SK-N-SH (cell line): ENCODE data around the gene TSPAN3. TPM values are rescaled to one million over a fixed set of nuclear protein-coding genes. Genes with fewer than 3 reads are reported as not detected.

Source experiments
- CTCF ChIA-PET: fragments of 300-600, 350-600 bp; formaldehyde crosslinking; extraction: SDS; loops from one replicate; lab custom pipeline; 2021; lab: Yijun Ruan, JAX
- POLR2A ChIA-PET: fragments of 350-600 bp; sonication (Branson Sonifier 250); formaldehyde crosslinking; extraction: SDS; loops from one replicate; lab custom pipeline; 2020; ENCODE audit warnings: antibody characterized with exemption, inconsistent platforms; lab: Yijun Ruan, JAX
- DNase-seq: peaks from one replicate; pipeline ENCODE4 v3.0.0; 2012
- H2AFZ ChIP-seq: fragments of 200-600 bp; sonication (generic); 2 replicates; pipeline ENCODE4 v1.8.1; 2016; ENCODE audit warnings: antibody characterized with exemption, mild to moderate bottlenecking, low read depth
- H3F3A ChIP-seq: fragments of 200-600 bp; sonication (generic); replicated peaks from 2 replicates; pipeline ENCODE3; 2016; ENCODE audit warnings: antibody characterized with exemption, mild to moderate bottlenecking; ENCODE audit not compliant: insufficient read depth
- H3K27ac ChIP-seq, 2 experiments: fragments of 200-500 bp in 1 of 2; fragments of 200-600 bp in 1 of 2; sonication (Bioruptor generic) in 1 of 2; sonication (generic), shearing (Covaris generic) in 1 of 2; 2 replicates each; pipeline versions ENCODE4 v1.5.1 to v1.6.1; 2014 to 2016; ENCODE audit warnings: low read depth in 2 of 2, inconsistent platforms in 1 of 2, low read length in 1 of 2, mild to moderate bottlenecking in 1 of 2, mixed read lengths in 1 of 2
- H3K27me3 ChIP-seq: fragments of 200-600 bp; sonication (generic), shearing (Covaris generic); 2 replicates; pipeline ENCODE4 v1.6.1; 2016; ENCODE audit warnings: mixed run types; ENCODE audit not compliant: insufficient read depth
- H3K36me3 ChIP-seq, 2 experiments: fragments of 200-500 bp in 1 of 2; fragments of 200-600 bp in 1 of 2; sonication (Bioruptor generic) in 1 of 2; sonication (generic) in 1 of 2; replicated peaks in 1 of 2; 2 replicates each; pipeline versions ENCODE3 to v1.5.1; 2014 to 2016; ENCODE audit warnings: low read length in 1 of 2, mild to moderate bottlenecking in 1 of 2; ENCODE audit not compliant: insufficient read depth in 2 of 2, control insufficient read depth in 1 of 2
- H3K4me1 ChIP-seq, 2 experiments: fragments of 200-500 bp in 1 of 2; fragments of 200-600 bp in 1 of 2; sonication (Bioruptor generic) in 1 of 2; sonication (generic), shearing (Covaris generic) in 1 of 2; 2 replicates each; pipeline versions ENCODE4 v1.5.1 to v1.6.1; 2014 to 2016; ENCODE audit warnings: low read depth in 1 of 2, low read length in 1 of 2, mixed run types in 1 of 2; ENCODE audit not compliant: insufficient read depth in 2 of 2, control insufficient read depth in 1 of 2
- H3K4me2 ChIP-seq: fragments of 200-600 bp; sonication (generic), shearing (Covaris generic); 2 replicates; pipeline ENCODE4 v1.6.1; 2017; ENCODE audit warnings: mixed run types
- H3K4me3 ChIP-seq, 2 experiments: fragments of 200-500 bp in 1 of 2; fragments of 200-600 bp in 1 of 2; sonication (Bioruptor generic) in 1 of 2; sonication (generic), shearing (Covaris generic) in 1 of 2; 2 replicates each; pipeline versions ENCODE4 v1.5.1 to v1.8.1; 2014 to 2016; ENCODE audit warnings: low read depth in 2 of 2, inconsistent platforms in 1 of 2, low read length in 1 of 2, mild to moderate bottlenecking in 1 of 2, mixed read lengths in 1 of 2, moderate library complexity in 1 of 2
- H3K79me2 ChIP-seq: fragments of 200-600 bp; sonication (generic); 2 replicates; pipeline ENCODE4 v1.8.1; 2017; ENCODE audit warnings: mild to moderate bottlenecking; ENCODE audit not compliant: insufficient read depth
- H3K9ac ChIP-seq: fragments of 200-600 bp; sonication (generic); 2 replicates; pipeline ENCODE4 v1.6.1; 2017; ENCODE audit warnings: mixed run types
- H3K9me2 ChIP-seq: fragments of 200-600 bp; sonication (generic); 2 replicates; pipeline ENCODE4 v1.6.1; 2017; ENCODE audit warnings: mixed run types
- H3K9me3 ChIP-seq: fragments of 200-600 bp; sonication (generic); 2 replicates; pipeline ENCODE4 v1.6.1; 2017; ENCODE audit warnings: mixed run types, mild to moderate bottlenecking, moderate library complexity
- H4K20me1 ChIP-seq: fragments of 200-600 bp; sonication (generic); 2 replicates; pipeline ENCODE4 v1.6.1; 2017; ENCODE audit warnings: mild to moderate bottlenecking, mixed run types; ENCODE audit not compliant: insufficient read depth
- ELF1 ChIP-seq: IDR thresholded peaks from 2 replicates; pipeline ENCODE4 v1.4.0; 2012
- FOSL2 ChIP-seq: IDR thresholded peaks from 2 replicates; pipeline ENCODE4 v1.4.0; 2012; ENCODE audit warnings: low read depth, mild to moderate bottlenecking, moderate library complexity, borderline replicate concordance
- FOXM1 ChIP-seq: IDR thresholded peaks from 2 replicates; pipeline ENCODE4 v1.4.0; 2012; ENCODE audit warnings: low read depth, mild to moderate bottlenecking
- MEF2A ChIP-seq: IDR thresholded peaks from 2 replicates; pipeline ENCODE4 v1.4.0; 2012; ENCODE audit warnings: low read depth, borderline replicate concordance
- POLR2AphosphoS5 ChIP-seq: IDR thresholded peaks from 2 replicates; pipeline ENCODE4 v1.6.1; 2012; ENCODE audit warnings: low read depth, low read length
- RAD21 ChIP-seq: IDR thresholded peaks from 2 replicates; pipeline ENCODE4 v1.6.1; 2012; ENCODE audit warnings: mild to moderate bottlenecking, low read length
- RCOR1 ChIP-seq: fragments of 150-350 bp; IDR thresholded peaks from 2 replicates; pipeline ENCODE4 v1.6.1; 2017; ENCODE audit warnings: antibody characterized with exemption, low read length
- RFX5 ChIP-seq: IDR thresholded peaks from 2 replicates; pipeline ENCODE4 v1.6.1; 2012; ENCODE audit warnings: mild to moderate bottlenecking, improper control_type of control experiment, low read length
- RXRA ChIP-seq: IDR thresholded peaks from 2 replicates; pipeline ENCODE4 v1.4.0; 2012; ENCODE audit warnings: low read depth, mild to moderate bottlenecking, borderline replicate concordance
- SIN3A ChIP-seq: IDR thresholded peaks from 2 replicates; pipeline ENCODE4 v1.6.1; 2012; ENCODE audit warnings: low read depth, mild to moderate bottlenecking, low read length, moderate library complexity, borderline replicate concordance
- SMC3 ChIP-seq: IDR thresholded peaks from 2 replicates; pipeline ENCODE4 v1.6.1; 2012; ENCODE audit warnings: low read depth, low read length, improper control_type of control experiment
- TEAD4 ChIP-seq: IDR thresholded peaks from 2 replicates; pipeline ENCODE4 v1.4.0; 2012; ENCODE audit warnings: mild to moderate bottlenecking, borderline replicate concordance; ENCODE audit not compliant: insufficient read depth
- WGBS: methylation state at CpG from one replicate; pipeline ENCODE4 v1.1.6; 2017; ENCODE audit warnings: low lambda C conversion rate; 5-methylcytosine and 5-hydroxymethylcytosine counted together
- polyA plus RNA-seq, 3 experiments: library from polyadenylated mRNA; depleted of rRNA; stranded (reverse); fragments of >200 nt; gene quantifications; 2 replicates each; pipeline ENCODE4 v1.2.3, GENCODE V29; 2012
- TF ChIP-seq, protein P1 (sequence below): fragments of 150-350 bp; IDR thresholded peaks from 2 replicates; pipeline ENCODE4 v1.6.1; 2017; ENCODE audit warnings: antibody characterized with exemption, low read length, low read depth, borderline replicate concordance
- TF ChIP-seq, protein P2 (sequence below): fragments of 200-600 bp; sonication (generic); IDR thresholded peaks from 2 replicates; pipeline ENCODE4 v1.6.1; 2017; ENCODE audit warnings: antibody characterized with exemption, mild to moderate bottlenecking, moderate library complexity

TSPAN3 gene
- polyA plus RNA-seq, 1 of the 3 experiments (the other 2 are of a cell fraction) = 409 TPM

DNA sequence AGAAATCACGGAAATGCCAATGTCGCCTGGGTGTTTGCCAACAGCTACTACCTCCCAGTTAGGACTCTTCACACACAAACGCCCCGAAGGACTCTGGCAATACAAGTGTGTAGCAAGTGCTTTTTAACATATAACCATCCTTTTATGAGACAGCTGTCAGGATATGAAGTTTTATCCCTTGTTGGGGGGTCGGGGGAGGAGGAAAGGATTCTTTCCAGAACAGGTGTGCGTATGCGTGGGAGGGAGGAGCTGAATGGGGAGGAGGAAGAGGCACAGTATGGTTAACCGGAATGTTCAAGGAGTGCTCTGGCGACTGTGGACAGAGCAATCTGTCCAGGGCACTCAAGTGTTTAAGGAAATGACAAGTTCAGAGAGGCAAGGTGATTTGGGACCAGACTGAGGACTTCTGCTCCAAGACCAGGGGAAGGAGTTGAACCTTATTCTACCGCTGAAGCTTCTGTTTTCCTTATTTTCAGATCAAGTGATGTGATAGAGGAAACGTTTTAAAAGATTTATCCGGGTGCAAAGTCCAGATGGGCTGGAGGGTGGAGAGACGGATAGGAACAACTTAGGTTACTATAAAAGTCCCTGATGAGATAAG is 1.3 kb downstream of the TSPAN3 start:
- Histone ChIP-seq H3K79me2 (peaks cover 59% of the 10 kb centered on the region), H3K9ac (peak overlapping the region; percentile 90), H2AFZ (no peak overlapping the region; the same call in none of the 2 replicates), H3F3A (peaks cover 13% of the 10 kb centered on the region), H3K27ac (peak overlapping the region in 1 of 2 experiments; percentile 79; a peak in 3 of 4 replicates), H3K4me3 (peak overlapping the region; percentile 87 to 97), H3K9me3 (no peaks in the 10 kb centered on the region), H3K9me2 (no peaks in the 10 kb centered on the region), H3K36me3 (peaks cover 9 to 11% of the 10 kb centered on the region in 2 experiments), H3K27me3 (no peaks in the 10 kb centered on the region), H4K20me1 (peaks cover 54% of the 10 kb centered on the region), H3K4me2 (peak overlapping the region; percentile 94), H3K4me1 (peaks cover 14 to 17% of the 10 kb centered on the region in 2 experiments; a peak in 3 of 4 replicates)
- 44% methylated on average over 13 of the region's 13 CpGs for WGBS
- CTCF ChIA-PET = interaction anchor here (1.0 to 1.8 kb wide), 3 partner anchors 10 to 474 kb away, joined by 3 to 6 read pairs (median 4); no protein-coding TSS in a partner anchor
- POLR2A ChIA-PET = interaction anchor here (0.6 to 1.0 kb wide), 2 partner anchors 10 to 18 kb away, joined by 3 read pairs; no protein-coding TSS in a partner anchor
- TF ChIP-seq, protein P1, sequence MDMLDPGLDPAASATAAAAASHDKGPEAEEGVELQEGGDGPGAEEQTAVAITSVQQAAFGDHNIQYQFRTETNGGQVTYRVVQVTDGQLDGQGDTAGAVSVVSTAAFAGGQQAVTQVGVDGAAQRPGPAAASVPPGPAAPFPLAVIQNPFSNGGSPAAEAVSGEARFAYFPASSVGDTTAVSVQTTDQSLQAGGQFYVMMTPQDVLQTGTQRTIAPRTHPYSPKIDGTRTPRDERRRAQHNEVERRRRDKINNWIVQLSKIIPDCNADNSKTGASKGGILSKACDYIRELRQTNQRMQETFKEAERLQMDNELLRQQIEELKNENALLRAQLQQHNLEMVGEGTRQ = no peak
- TF ChIP-seq RXRA (no peak), SIN3A (no peak), FOSL2 (no peak), SMC3 (no peak), FOXM1 (no peak)
- TF ChIP-seq, protein P2, sequence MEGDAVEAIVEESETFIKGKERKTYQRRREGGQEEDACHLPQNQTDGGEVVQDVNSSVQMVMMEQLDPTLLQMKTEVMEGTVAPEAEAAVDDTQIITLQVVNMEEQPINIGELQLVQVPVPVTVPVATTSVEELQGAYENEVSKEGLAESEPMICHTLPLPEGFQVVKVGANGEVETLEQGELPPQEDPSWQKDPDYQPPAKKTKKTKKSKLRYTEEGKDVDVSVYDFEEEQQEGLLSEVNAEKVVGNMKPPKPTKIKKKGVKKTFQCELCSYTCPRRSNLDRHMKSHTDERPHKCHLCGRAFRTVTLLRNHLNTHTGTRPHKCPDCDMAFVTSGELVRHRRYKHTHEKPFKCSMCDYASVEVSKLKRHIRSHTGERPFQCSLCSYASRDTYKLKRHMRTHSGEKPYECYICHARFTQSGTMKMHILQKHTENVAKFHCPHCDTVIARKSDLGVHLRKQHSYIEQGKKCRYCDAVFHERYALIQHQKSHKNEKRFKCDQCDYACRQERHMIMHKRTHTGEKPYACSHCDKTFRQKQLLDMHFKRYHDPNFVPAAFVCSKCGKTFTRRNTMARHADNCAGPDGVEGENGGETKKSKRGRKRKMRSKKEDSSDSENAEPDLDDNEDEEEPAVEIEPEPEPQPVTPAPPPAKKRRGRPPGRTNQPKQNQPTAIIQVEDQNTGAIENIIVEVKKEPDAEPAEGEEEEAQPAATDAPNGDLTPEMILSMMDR = no peak
- DNase-seq = no peak

DNA sequence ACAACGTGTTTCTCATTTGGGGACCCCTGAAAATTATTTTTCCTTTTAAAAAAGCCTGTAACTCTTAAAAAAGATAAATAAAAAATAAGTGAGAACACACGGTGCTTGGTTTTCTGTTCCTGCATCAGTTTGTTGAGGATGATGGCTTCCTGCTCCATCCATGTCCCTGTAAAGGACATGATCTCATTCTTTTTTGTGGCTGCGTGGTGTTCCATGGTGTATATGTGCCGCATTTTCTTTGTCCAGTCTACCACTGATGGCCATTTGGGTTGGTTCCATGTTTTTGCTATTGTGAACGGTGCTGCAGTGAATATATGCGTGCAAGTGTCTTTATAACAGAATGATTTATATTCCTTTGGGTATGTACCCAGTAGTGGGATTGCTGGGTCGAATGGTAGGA is 2.3 kb downstream of the TSPAN3 start:
- peak overlapping the region; percentile 94; the same call in 1 of the 2 replicates for H3K4me2 ChIP-seq
- H3K79me2 ChIP-seq = peaks cover 68% of the 10 kb centered on the region
- H3K27me3 ChIP-seq = no peaks in the 10 kb centered on the region
- peaks cover 13 to 15% of the 10 kb centered on the region in 2 experiments for H3K36me3 ChIP-seq
- H3K9me3 ChIP-seq = no peaks in the 10 kb centered on the region
- H3K4me1 ChIP-seq = peaks cover 14 to 21% of the 10 kb centered on the region in 2 experiments; a peak in 3 of 4 replicates
- ChIA-PET POLR2A (interaction anchor here (1.3 kb wide), 1 partner anchor 13 kb away, joined by 3 read pairs; no protein-coding TSS in a partner anchor), CTCF (interaction anchor here (1.0 to 1.8 kb wide), 3 partner anchors 9 to 475 kb away, joined by 3 to 6 read pairs (median 4); no protein-coding TSS in a partner anchor)
- no peak overlapping the region for H2AFZ ChIP-seq
- no peak overlapping the region for H3K27ac ChIP-seq
- no peak overlapping the region for H3K4me3 ChIP-seq
- H3F3A ChIP-seq = peaks cover 15% of the 10 kb centered on the region
- H3K9me2 ChIP-seq = no peaks in the 10 kb centered on the region
- 98% methylated on average over 7 of the region's 7 CpGs for WGBS
- no peak overlapping the region for H3K9ac ChIP-seq
- TF ChIP-seq POLR2AphosphoS5 (no peak), TEAD4 (no peak), RAD21 (no peak), RFX5 (no peak), MEF2A (no peak), ELF1 (no peak), RCOR1 (no peak)
- no peak for DNase-seq
- H4K20me1 ChIP-seq = peaks cover 63% of the 10 kb centered on the region
